K562 (cell line): ENCODE measurements around the gene DHX58. TPM values are rescaled to one million over a fixed set of nuclear protein-coding genes. Genes with fewer than 3 reads are reported as not detected.

ENCODE experiments used
- CBFA2T2 ChIP-seq: fragments of 450-650 bp; conservative IDR thresholded peaks from 2 replicates; pipeline ENCODE4 v1.6.1; 2017; ENCODE audit warnings: mild to moderate bottlenecking
- CBFA2T3 ChIP-seq: fragments of 450-650 bp; IDR thresholded peaks from 2 replicates; pipeline ENCODE4 v1.6.1; 2017
- CEBPB ChIP-seq: fragments of 450-650 bp; IDR thresholded peaks from 2 replicates; pipeline ENCODE4 v1.6.1; 2016; ENCODE audit warnings: missing genetic modification characterization, missing compliant biosample characterization
- DIDO1 ChIP-seq: fragments of 450-650 bp; IDR thresholded peaks from 2 replicates; pipeline ENCODE4 v1.6.1; 2016; ENCODE audit warnings: low read depth, missing biosample characterization, missing genetic modification characterization
- E2F3 ChIP-seq: fragments of 250-450 bp; sonication (Bioruptor Pico); IDR thresholded peaks from 2 replicates; pipeline ENCODE4 v1.4.0; 2020; ENCODE audit warnings: mild to moderate bottlenecking
- EP300 ChIP-seq: IDR thresholded peaks from 2 replicates; pipeline ENCODE4 v1.6.1; 2012; ENCODE audit warnings: low read length, improper control_type of control experiment
- EP400 ChIP-seq: fragments of 450-650 bp; IDR thresholded peaks from 2 replicates; pipeline ENCODE4 v1.6.1; 2017; ENCODE audit warnings: antibody characterized with exemption, mild to moderate bottlenecking, moderate library complexity
- EWSR1 ChIP-seq: fragments of 450-650 bp; IDR thresholded peaks from 2 replicates; pipeline ENCODE4 v1.6.1; 2018; ENCODE audit warnings: borderline replicate concordance, mild to moderate bottlenecking, low read depth, moderate library complexity; ENCODE audit not compliant: partially characterized antibody
- FOXA3 ChIP-seq, 2 experiments: fragments of 450-650 bp in 1 of 2; sonication (generic) in 1 of 2; formaldehyde crosslinking; IDR thresholded peaks in 1 of 2; conservative IDR thresholded peaks in 1 of 2; 2 replicates each; pipeline versions ENCODE4 v1.4.0 to v1.8.0; 2020 to 2022; ENCODE audit warnings: mild to moderate bottlenecking in 2 of 2, missing genetic modification reagents in 1 of 2
- HDGF ChIP-seq: fragments of 450-650 bp; IDR thresholded peaks from 2 replicates; pipeline ENCODE4 v1.6.1; 2016
- KDM4B ChIP-seq, 2 experiments: fragments of 450-650 bp in 1 of 2; sonication (generic) in 1 of 2; IDR thresholded peaks; 2 replicates each; pipeline ENCODE4 v1.6.1; 2016 to 2017; ENCODE audit warnings: borderline replicate concordance in 2 of 2, antibody characterized with exemption in 1 of 2, low read depth in 1 of 2, mild to moderate bottlenecking in 1 of 2
- KLF16 ChIP-seq: IDR thresholded peaks from 2 replicates; pipeline ENCODE4 v1.6.1; 2016; ENCODE audit warnings: antibody characterized with exemption
- NR2C2 ChIP-seq, 2 experiments: fragments of 200-800 bp in 1 of 2; sonication (Bioruptor generic) in 1 of 2; sonication (generic) in 1 of 2; formaldehyde crosslinking in 1 of 2; IDR thresholded peaks; 2 replicates each; pipeline versions ENCODE4 v1.6.1 to v1.8.0; 2016 to 2022; ENCODE audit warnings: mild to moderate bottlenecking in 1 of 2, missing compliant biosample characterization in 1 of 2, missing genetic modification characterization in 1 of 2, missing genetic modification reagents in 1 of 2
- NR4A1 ChIP-seq, 2 experiments: fragments of 250-450 bp in 1 of 2; fragments of 450-650 bp in 1 of 2; sonication (Bioruptor Pico) in 1 of 2; IDR thresholded peaks; 2 replicates each; pipeline versions ENCODE4 v1.4.0 to v1.6.1; 2016 to 2020; ENCODE audit warnings: mild to moderate bottlenecking in 2 of 2, missing compliant biosample characterization in 1 of 2, missing genetic modification characterization in 1 of 2, moderate library complexity in 1 of 2
- PTRF ChIP-seq: fragments of 450-650 bp; IDR thresholded peaks from 2 replicates; pipeline ENCODE4 v1.6.1; 2016; ENCODE audit warnings: mild to moderate bottlenecking, missing genetic modification characterization, missing compliant biosample characterization
- PYGO2 ChIP-seq: fragments of 450-650 bp; IDR thresholded peaks from 2 replicates; pipeline ENCODE4 v1.6.1; 2016; ENCODE audit warnings: mild to moderate bottlenecking, missing genetic modification characterization, moderate library complexity, missing compliant biosample characterization
- U2AF2 ChIP-seq: fragments of 200-400 bp; formaldehyde crosslinking; optimal IDR thresholded peaks from 2 replicates; pipeline ENCODE3; 2017; ENCODE audit warnings: low read depth, mild to moderate bottlenecking, low read length
- XRCC3 ChIP-seq: fragments of 450-650 bp; IDR thresholded peaks from 2 replicates; pipeline ENCODE4 v1.6.1; 2017; ENCODE audit warnings: mild to moderate bottlenecking, moderate library complexity
- ZNF431 ChIP-seq: sonication (generic); formaldehyde crosslinking; IDR thresholded peaks from 2 replicates; pipeline ENCODE4 v1.8.0; 2022; ENCODE audit warnings: mild to moderate bottlenecking, missing genetic modification reagents
- ZNF57 ChIP-seq: fragments of 450-650 bp; formaldehyde crosslinking; IDR thresholded peaks from 2 replicates; pipeline ENCODE4 v1.4.0; 2020; ENCODE audit warnings: mild to moderate bottlenecking, moderate library complexity
- polyA plus RNA-seq, 8 experiments: library from polyadenylated mRNA; depleted of rRNA in 4 of 8; stranded (reverse) in 5 of 8; unstranded in 3 of 8; fragments of >200 nt; fragmentation: Nextera tagmentation in 2 of 8; fragmentation: Illumina TruSeq in 1 of 8; extraction: Ambion mirVana in 2 of 8; extraction: Trizol in 1 of 8; gene quantifications; 2 replicates each; pipeline versions ENCODE4 v1.2.1 to v1.2.3, GENCODE V29; 2011 to 2014; ENCODE audit warnings: inconsistent platforms in 1 of 8, missing spikeins in 1 of 8
- total RNA-seq, 7 experiments: library from RNA; depleted of rRNA in 6 of 7; stranded (reverse); fragments of >200 nt in 6 of 7; fragmentation: Illumina TruSeq in 2 of 7; extraction: Trizol in 2 of 7; gene quantifications; 2 replicates each; pipeline versions ENCODE4 v1.2.1 to v1.2.3, GENCODE V29; 2011 to 2021; ENCODE audit warnings: low replicate concordance in 1 of 7
- TF ChIP-seq, protein P1 (sequence below): sonication (generic); formaldehyde crosslinking; IDR thresholded peaks from 2 replicates; pipeline ENCODE4 v1.8.0; 2023; ENCODE audit warnings: mild to moderate bottlenecking, missing genetic modification reagents
- TF ChIP-seq, protein P2 (sequence below), 2 experiments: fragments of 450-650 bp; IDR thresholded peaks; 2 replicates each; pipeline ENCODE4 v1.6.1; 2018; ENCODE audit warnings: mild to moderate bottlenecking in 2 of 2, low read depth in 1 of 2; ENCODE audit not compliant: partially characterized antibody in 2 of 2

DHX58 gene
- total and polyA plus RNA-seq, 9 of the 15 experiments (the other 6 are each of a cell fraction or from before 2014, with no cell fraction given): 0.15 to 3.0 (median 1.4) TPM

DNA sequence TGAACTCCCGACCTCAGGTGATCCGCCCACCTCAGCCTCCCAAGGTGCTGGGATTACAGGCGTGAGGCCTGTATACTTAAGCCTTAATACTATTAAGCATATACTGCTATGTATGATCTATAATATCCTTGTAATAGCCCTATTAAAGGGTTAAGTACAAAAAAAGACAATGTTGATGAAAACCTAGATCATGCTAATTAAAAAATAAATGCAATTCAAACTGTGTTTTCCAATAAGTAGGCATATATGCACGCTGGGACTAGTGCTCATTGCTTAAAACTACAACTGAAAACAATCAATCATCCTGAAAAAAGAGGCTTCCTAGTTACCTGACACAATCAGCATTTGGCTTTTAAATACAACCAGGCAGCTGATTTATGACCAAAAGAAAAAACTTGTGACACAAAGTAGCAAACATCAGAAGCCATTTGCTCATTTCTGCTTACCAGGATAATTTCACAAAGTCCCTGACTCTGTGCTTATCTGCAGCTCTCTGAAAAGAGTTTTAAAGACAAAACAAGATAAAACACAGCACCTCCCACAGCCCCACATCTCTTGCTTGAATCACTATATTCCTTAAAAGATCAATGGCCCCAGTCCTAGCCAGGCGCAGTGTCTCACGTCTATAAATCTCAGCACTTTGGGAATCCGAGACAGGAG lies 25.3 kb downstream of the DHX58 start (continued):
- TF ChIP-seq DIDO1 (tag) (no peak), EP300 (peak; percentile 61), PTRF (tag) (no peak), KLF16 (peak; percentile 69; the same call in 1 of the 2 replicates), U2AF2 (no peak), PYGO2 (tag) (no peak), HDGF (no peak), EP400 (no peak), NR2C2 (CRISPR knock-in tag; IDR thresholded peaks at IDR 0.05) (no peak), NR2C2 (tag; IDR thresholded peaks at IDR 0.05) (no peak), FOXA3 (CRISPR knock-in tag; conservative IDR thresholded peaks at IDR 0.05 in 1 of 2, IDR thresholded peaks at IDR 0.05 in 1 of 2) (no peak; a peak in 1 of 4 replicates), NR4A1 (CRISPR knock-in tag; IDR thresholded peaks at IDR 0.05) (no peak), NR4A1 (tag; IDR thresholded peaks at IDR 0.05) (no peak), ZNF57 (CRISPR knock-in tag) (no peak), CEBPB (tag) (peak; percentile 36; the same call in 1 of the 2 replicates), CBFA2T3 (peak; percentile 85), KDM4B (IDR thresholded peaks at IDR 0.05; ENCODE audit: borderline replicate concordance in 2 of 2, low read depth in 1 of 2) (no peak), CBFA2T2 (peak; percentile 73), XRCC3 (no peak), EWSR1 (no peak), E2F3 (CRISPR knock-in tag) (no peak), ZNF431 (CRISPR knock-in tag) (no peak)
- TF ChIP-seq, protein P1, sequence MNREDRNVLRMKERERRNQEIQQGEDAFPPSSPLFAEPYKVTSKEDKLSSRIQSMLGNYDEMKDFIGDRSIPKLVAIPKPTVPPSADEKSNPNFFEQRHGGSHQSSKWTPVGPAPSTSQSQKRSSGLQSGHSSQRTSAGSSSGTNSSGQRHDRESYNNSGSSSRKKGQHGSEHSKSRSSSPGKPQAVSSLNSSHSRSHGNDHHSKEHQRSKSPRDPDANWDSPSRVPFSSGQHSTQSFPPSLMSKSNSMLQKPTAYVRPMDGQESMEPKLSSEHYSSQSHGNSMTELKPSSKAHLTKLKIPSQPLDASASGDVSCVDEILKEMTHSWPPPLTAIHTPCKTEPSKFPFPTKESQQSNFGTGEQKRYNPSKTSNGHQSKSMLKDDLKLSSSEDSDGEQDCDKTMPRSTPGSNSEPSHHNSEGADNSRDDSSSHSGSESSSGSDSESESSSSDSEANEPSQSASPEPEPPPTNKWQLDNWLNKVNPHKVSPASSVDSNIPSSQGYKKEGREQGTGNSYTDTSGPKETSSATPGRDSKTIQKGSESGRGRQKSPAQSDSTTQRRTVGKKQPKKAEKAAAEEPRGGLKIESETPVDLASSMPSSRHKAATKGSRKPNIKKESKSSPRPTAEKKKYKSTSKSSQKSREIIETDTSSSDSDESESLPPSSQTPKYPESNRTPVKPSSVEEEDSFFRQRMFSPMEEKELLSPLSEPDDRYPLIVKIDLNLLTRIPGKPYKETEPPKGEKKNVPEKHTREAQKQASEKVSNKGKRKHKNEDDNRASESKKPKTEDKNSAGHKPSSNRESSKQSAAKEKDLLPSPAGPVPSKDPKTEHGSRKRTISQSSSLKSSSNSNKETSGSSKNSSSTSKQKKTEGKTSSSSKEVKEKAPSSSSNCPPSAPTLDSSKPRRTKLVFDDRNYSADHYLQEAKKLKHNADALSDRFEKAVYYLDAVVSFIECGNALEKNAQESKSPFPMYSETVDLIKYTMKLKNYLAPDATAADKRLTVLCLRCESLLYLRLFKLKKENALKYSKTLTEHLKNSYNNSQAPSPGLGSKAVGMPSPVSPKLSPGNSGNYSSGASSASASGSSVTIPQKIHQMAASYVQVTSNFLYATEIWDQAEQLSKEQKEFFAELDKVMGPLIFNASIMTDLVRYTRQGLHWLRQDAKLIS (CRISPR knock-in tag): no peak
- TF ChIP-seq, protein P2, sequence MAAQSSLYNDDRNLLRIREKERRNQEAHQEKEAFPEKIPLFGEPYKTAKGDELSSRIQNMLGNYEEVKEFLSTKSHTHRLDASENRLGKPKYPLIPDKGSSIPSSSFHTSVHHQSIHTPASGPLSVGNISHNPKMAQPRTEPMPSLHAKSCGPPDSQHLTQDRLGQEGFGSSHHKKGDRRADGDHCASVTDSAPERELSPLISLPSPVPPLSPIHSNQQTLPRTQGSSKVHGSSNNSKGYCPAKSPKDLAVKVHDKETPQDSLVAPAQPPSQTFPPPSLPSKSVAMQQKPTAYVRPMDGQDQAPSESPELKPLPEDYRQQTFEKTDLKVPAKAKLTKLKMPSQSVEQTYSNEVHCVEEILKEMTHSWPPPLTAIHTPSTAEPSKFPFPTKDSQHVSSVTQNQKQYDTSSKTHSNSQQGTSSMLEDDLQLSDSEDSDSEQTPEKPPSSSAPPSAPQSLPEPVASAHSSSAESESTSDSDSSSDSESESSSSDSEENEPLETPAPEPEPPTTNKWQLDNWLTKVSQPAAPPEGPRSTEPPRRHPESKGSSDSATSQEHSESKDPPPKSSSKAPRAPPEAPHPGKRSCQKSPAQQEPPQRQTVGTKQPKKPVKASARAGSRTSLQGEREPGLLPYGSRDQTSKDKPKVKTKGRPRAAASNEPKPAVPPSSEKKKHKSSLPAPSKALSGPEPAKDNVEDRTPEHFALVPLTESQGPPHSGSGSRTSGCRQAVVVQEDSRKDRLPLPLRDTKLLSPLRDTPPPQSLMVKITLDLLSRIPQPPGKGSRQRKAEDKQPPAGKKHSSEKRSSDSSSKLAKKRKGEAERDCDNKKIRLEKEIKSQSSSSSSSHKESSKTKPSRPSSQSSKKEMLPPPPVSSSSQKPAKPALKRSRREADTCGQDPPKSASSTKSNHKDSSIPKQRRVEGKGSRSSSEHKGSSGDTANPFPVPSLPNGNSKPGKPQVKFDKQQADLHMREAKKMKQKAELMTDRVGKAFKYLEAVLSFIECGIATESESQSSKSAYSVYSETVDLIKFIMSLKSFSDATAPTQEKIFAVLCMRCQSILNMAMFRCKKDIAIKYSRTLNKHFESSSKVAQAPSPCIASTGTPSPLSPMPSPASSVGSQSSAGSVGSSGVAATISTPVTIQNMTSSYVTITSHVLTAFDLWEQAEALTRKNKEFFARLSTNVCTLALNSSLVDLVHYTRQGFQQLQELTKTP (IDR thresholded peaks at IDR 0.05; ENCODE audit: low read depth in 1 of 2, partially characterized antibody in 2 of 2): no peak
